Ovary (tissue), 3 donors: ENCODE measurements around the gene CCDC60.

Source experiments
- CTCF ChIP-seq, 3 donors: fragments of 450-650 bp in 2 of 3; fragments of 200-600 bp in 1 of 3; IDR thresholded peaks; one replicate each; pipeline versions ENCODE4 v1.5.1 to v1.8.0; 2016 to 2022; ENCODE audit warnings: antibody characterized with exemption in 3 of 3, mild to moderate bottlenecking in 1 of 3
- POLR2A ChIP-seq: fragments of 450-650 bp; IDR thresholded peaks from one replicate; pipeline ENCODE4 v1.6.1; 2017; ENCODE audit warnings: antibody characterized with exemption, mild to moderate bottlenecking, moderate library complexity
- donor health status: DM: no; HTN: no; CAD: no.

GRCh38 chr12:119369161-119369560 lies 34.6 kb downstream of the CCDC60 start:
- TF ChIP-seq CTCF (IDR thresholded peaks at IDR 0.05) (no peak), POLR2A (no peak)
